Amniotic stem cell (primary cell): ENCODE measurements around the gene FAM47B.

Experiments
- DNase-seq: peaks from one replicate; lab custom pipeline; 2025; lab: John Stamatoyannopoulos, UW

FAM47B gene

GRCh38 chrX:34942496-34942895 lies at the start of gene FAM47B:
FAM47B (plus strand) TSS chrX:34942796; CDS start chrX:34942832, 36 bp downstream.
- DNase-seq, result no peak

GRCh38 chrX:34893741-34894140 lies 48.9 kb upstream of the FAM47B start:
- DNase-seq, result no peak

GRCh38 chrX:34900691-34901090 lies 41.9 kb upstream of the FAM47B start:
- no peak for DNase-seq

- DNase-seq, result no peak
Measured at GRCh38 chrX:34901761-34902160, 40.8 kb upstream of the FAM47B start.

- no peak for DNase-seq
Measured at GRCh38 chrX:34903316-34903715, 39.3 kb upstream of the FAM47B start.

GRCh38 chrX:34909151-34909550 lies 33.4 kb upstream of the FAM47B start:
- DNase-seq, result no peak

- DNase-seq, result no peak
Measured at GRCh38 chrX:34915463-34916225, 27.0 kb upstream of the FAM47B start.

GRCh38 chrX:34917146-34917545 lies 25.4 kb upstream of the FAM47B start:
- DNase-seq, result no peak

GRCh38 chrX:34918091-34918736 lies 24.4 kb upstream of the FAM47B start:
- DNase-seq, result peak; percentile 8

GRCh38 chrX:34918856-34919255 lies 23.7 kb upstream of the FAM47B start:
- peak; percentile 17 for DNase-seq

- DNase-seq, result no peak
Measured at GRCh38 chrX:34927866-34928265, 14.7 kb upstream of the FAM47B start.

GRCh38 chrX:34943235-34943634 lies 639 bp downstream of the FAM47B start:
- DNase-seq, result no peak

GRCh38 chrX:34956916-34957315 lies 14.3 kb downstream of the FAM47B start:
- DNase-seq, result peak; percentile 18

- no peak for DNase-seq
Measured at GRCh38 chrX:34961662-34962061, 19.1 kb downstream of the FAM47B start.

GRCh38 chrX:34972206-34972605 lies 29.6 kb downstream of the FAM47B start:
- DNase-seq, result no peak

GRCh38 chrX:34978171-34978570 lies 35.6 kb downstream of the FAM47B start:
- no peak for DNase-seq

GRCh38 chrX:34987646-34988045 lies 45.0 kb downstream of the FAM47B start:
- no peak for DNase-seq
